Spinal cord (tissue), 10 donors: ENCODE measurements around the gene CDCA3. TPM values are rescaled to one million over a fixed set of nuclear protein-coding genes. Genes with fewer than 3 reads are reported as not detected.
A peak's percentile ranks its signal among the peaks of the same experiment; 100 is the strongest.

Experiments
- DNase-seq, 6 donors: peaks; one replicate each; pipeline versions ENCODE4 v3.0.0 to v3.0.0-alpha.2; 2013 to 2015; ENCODE audit warnings: low spot score in 6 of 6, low read depth in 4 of 6
- H3K27ac ChIP-seq: one replicate; pipeline ENCODE4 v1.5.1; 2013; ENCODE audit warnings: low read depth, low read length, control low read depth
- H3K27me3 ChIP-seq: one replicate; pipeline ENCODE4 v1.6.1; 2013; ENCODE audit warnings: low read length; ENCODE audit not compliant: control insufficient read depth, insufficient read depth
- H3K36me3 ChIP-seq: one replicate; pipeline ENCODE4 v1.6.1; 2013; ENCODE audit warnings: low read length; ENCODE audit not compliant: control insufficient read depth, insufficient read depth
- H3K4me1 ChIP-seq: one replicate; pipeline ENCODE4 v1.6.1; 2013; ENCODE audit warnings: low read length; ENCODE audit not compliant: control insufficient read depth, insufficient read depth
- H3K4me3 ChIP-seq: one replicate; pipeline ENCODE4 v1.5.1; 2013; ENCODE audit warnings: low read depth, low read length, control low read depth
- H3K9me3 ChIP-seq: one replicate; pipeline ENCODE4 v1.6.1; 2013; ENCODE audit warnings: low read length; ENCODE audit not compliant: control insufficient read depth, insufficient read depth
- WGBS: methylation state at CpG from one replicate; pipeline ENCODE4 v1.1.5; 2013; ENCODE audit warnings: missing lambda C conversion rate; ENCODE audit not compliant: insufficient coverage; 5-methylcytosine and 5-hydroxymethylcytosine counted together
- polyA plus RNA-seq, 2 donors: library from polyadenylated mRNA; unstranded; fragments of 120-200 nt; gene quantifications; one replicate each; pipeline ENCODE4 v1.2.1, GENCODE V29; 2013; ENCODE audit not compliant: insufficient read length in 2 of 2
- total RNA-seq, 2 donors: library from RNA; depleted of rRNA in 1 of 2; stranded (reverse); fragments of 120-200 nt in 1 of 2; fragments of >200 nt in 1 of 2; gene quantifications; one replicate each; pipeline versions ENCODE4 v1.2.3 to v1.2.4, GENCODE V29; 2013 to 2014
- donor health status: healthy.

The CDCA3 gene
- total and polyA plus RNA-seq, 4 donors = 4.8 to 22.5 (median 17.5) TPM

GRCh38 chr12:6836851-6837250, 14.2 kb downstream of the CDCA3 start:
- 77% methylated on average over 16 of the region's 16 CpGs for WGBS
- no peak overlapping the region for H3K4me3 ChIP-seq
- no peaks in the 10 kb centered on the region for H3K27me3 ChIP-seq
- H3K27ac ChIP-seq = no peak overlapping the region
- peaks cover 4% of the 10 kb centered on the region for H3K4me1 ChIP-seq
- no peaks in the 10 kb centered on the region for H3K9me3 ChIP-seq
- no peak for DNase-seq
- peaks cover 77% of the 10 kb centered on the region for H3K36me3 ChIP-seq

GRCh38 chr12:6834873-6835272, 16.2 kb downstream of the CDCA3 start:
- Histone ChIP-seq H3K4me3 (no peak overlapping the region), H3K27ac (no peak overlapping the region), H3K36me3 (peaks cover 79% of the 10 kb centered on the region), H3K27me3 (no peaks in the 10 kb centered on the region), H3K9me3 (no peaks in the 10 kb centered on the region), H3K4me1 (peaks cover 12% of the 10 kb centered on the region)
- DNase-seq = no peak
- 62% methylated on average over 1 of the region's 5 CpGs for WGBS

DNA sequence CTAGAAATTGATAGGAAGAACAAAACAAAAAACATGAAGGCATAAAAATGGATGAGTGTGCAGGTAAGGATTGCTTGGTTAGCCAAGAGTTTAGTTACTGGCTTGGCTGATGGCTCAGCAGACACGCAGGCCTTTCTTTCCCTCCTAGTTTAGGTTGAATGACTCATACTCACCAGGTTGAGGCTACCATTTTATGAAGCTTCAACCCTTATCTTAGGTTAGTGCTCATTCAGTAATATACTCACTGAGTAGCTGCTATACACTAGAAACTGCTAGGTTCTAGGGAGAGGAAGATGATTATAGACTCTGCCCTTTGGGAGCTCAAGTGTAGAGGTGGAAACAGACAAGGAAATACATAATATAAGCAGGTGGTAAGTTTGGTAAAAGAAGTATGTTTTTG, 16.8 kb downstream of the CDCA3 start:
- DNase-seq = no peak
- H3K36me3 ChIP-seq = peaks cover 77% of the 10 kb centered on the region
- no CpG with 5 or more reads among the region's 1 CpG for WGBS
- H3K27ac ChIP-seq = no peak overlapping the region
- peaks cover 14% of the 10 kb centered on the region for H3K4me1 ChIP-seq
- H3K9me3 ChIP-seq = no peaks in the 10 kb centered on the region
- no peaks in the 10 kb centered on the region for H3K27me3 ChIP-seq
- no peak overlapping the region for H3K4me3 ChIP-seq

DNA sequence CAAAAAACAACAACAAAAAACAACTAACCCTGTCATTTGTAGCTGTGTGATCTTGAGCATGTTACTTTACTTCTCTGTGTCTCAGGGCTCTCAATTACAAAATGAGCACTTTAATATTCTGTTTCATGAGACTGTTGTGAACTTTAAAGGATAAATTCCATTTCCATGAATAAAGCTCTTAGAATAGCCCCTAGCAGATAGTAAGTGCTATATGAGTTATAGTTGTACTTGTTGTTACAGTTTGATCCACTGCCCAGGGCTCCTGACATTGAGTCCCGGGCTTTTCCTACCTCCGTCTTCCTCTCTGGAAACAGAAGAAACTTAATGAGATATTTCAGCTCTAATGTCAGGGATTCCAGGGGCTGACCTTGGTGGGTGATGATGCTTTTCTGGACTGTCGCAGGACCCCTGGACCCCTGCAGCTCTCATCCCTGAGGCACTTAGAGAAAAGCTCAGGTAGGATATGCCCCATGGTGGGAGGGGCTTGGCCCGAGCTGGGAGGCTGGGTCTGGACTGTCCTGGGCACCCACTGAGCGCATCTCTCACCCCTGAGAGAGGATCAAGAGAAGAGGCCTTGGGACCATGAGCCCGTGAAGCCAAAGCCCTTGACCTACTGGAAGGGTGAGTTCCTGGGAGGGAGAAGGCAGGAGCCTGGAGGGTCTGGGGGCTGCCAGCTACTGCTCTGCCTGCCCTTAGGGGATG, 17.7 kb downstream of the CDCA3 start:
- H3K9me3 ChIP-seq = no peaks in the 10 kb centered on the region
- no peak for DNase-seq
- H3K27me3 ChIP-seq = no peaks in the 10 kb centered on the region
- 95% methylated on average over 4 of the region's 6 CpGs for WGBS
- H3K36me3 ChIP-seq = peaks cover 68% of the 10 kb centered on the region
- H3K27ac ChIP-seq = no peak overlapping the region
- peaks cover 19% of the 10 kb centered on the region for H3K4me1 ChIP-seq
- H3K4me3 ChIP-seq = no peak overlapping the region

GRCh38 chr12:6832125-6832524, 19.0 kb downstream of the CDCA3 start:
- no peaks in the 10 kb centered on the region for H3K27me3 ChIP-seq
- peaks cover 29% of the 10 kb centered on the region for H3K4me1 ChIP-seq
- no peak overlapping the region for H3K27ac ChIP-seq
- no peak overlapping the region for H3K4me3 ChIP-seq
- no peak for DNase-seq
- WGBS = 100% methylated on average over 3 of the region's 4 CpGs
- H3K9me3 ChIP-seq = no peaks in the 10 kb centered on the region
- peaks cover 56% of the 10 kb centered on the region for H3K36me3 ChIP-seq

GRCh38 chr12:6831450-6831995, 19.6 kb downstream of the CDCA3 start:
- Histone ChIP-seq H3K9me3 (no peaks in the 10 kb centered on the region), H3K27ac (no peak overlapping the region), H3K4me3 (no peak overlapping the region), H3K36me3 (peaks cover 56% of the 10 kb centered on the region), H3K27me3 (no peaks in the 10 kb centered on the region), H3K4me1 (peaks cover 35% of the 10 kb centered on the region)
- no peak for DNase-seq
- WGBS = 90% methylated on average over 12 of the region's 12 CpGs

DNA sequence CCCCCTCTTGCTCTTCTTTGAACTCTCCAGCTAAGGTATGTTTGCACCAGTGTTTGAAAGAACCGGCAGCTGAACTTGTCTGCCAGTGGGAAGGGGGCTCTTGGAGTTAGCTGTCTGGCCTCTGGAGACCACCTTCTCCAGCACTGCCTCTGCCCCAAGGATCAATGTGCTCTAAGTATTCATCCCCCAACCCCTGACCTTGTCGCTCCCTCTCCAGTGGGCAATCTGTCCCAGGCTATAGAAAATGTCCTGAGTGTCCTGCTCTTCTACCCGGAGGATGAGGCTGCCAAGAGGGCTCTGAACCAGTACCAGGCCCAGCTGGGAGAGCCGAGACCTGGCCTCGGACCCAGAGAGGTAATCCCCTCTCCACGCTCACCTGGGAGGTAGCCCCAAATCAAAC, 20.1 kb downstream of the CDCA3 start:
- WGBS = 98% methylated on average over 5 of the region's 6 CpGs
- H3K4me3 ChIP-seq = no peak overlapping the region
- no peak overlapping the region for H3K27ac ChIP-seq
- no peak for DNase-seq
- H3K27me3 ChIP-seq = no peaks in the 10 kb centered on the region
- H3K4me1 ChIP-seq = peaks cover 40% of the 10 kb centered on the region
- H3K36me3 ChIP-seq = peaks cover 57% of the 10 kb centered on the region
- no peaks in the 10 kb centered on the region for H3K9me3 ChIP-seq

DNA sequence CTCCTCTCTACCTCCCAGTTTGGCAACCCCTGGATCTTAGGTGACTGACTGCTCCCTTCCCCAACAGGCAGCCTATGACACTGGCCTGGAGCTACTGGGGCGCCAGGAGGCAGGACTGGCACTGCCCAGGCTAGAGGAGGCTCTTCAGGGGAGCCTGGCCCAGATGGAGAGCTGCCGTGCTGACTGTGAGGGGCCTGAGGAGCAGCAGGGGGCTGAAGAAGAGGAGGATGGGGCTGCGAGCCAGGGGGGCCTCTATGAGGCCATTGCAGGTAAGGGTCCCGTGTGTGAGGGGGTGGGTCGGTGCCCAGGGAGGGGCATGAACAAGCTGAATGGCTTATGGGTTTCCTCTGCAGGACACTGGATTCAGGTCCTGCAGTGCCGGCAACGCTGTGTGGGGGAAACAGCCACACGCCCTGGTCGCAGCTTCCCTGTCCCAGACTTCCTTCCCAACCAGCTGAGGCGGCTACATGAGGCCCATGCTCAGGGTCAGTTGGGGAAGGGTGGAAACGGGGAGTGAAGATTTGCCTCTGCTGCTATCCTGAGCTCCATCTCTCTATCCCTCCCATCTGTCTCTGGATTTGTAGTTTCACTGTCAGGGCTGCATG, 20.7 kb downstream of the CDCA3 start:
- peaks cover 58% of the 10 kb centered on the region for H3K36me3 ChIP-seq
- H3K4me1 ChIP-seq = peaks cover 46% of the 10 kb centered on the region
- no peak overlapping the region for H3K27ac ChIP-seq
- no peaks in the 10 kb centered on the region for H3K9me3 ChIP-seq
- 93% methylated on average over 9 of the region's 11 CpGs for WGBS
- no peak overlapping the region for H3K4me3 ChIP-seq
- DNase-seq = no peak
- no peaks in the 10 kb centered on the region for H3K27me3 ChIP-seq

- H3K9me3 ChIP-seq = no peaks in the 10 kb centered on the region
- peaks cover 53% of the 10 kb centered on the region for H3K4me1 ChIP-seq
- no peak for DNase-seq
- H3K27ac ChIP-seq = peak overlapping the region; percentile 77
- H3K36me3 ChIP-seq = peaks cover 64% of the 10 kb centered on the region
- H3K27me3 ChIP-seq = no peaks in the 10 kb centered on the region
- H3K4me3 ChIP-seq = peak overlapping the region; percentile 75
- 26% methylated on average over 14 of the region's 19 CpGs for WGBS
Observed at GRCh38 chr12:6829536-6830220, 21.4 kb downstream of the CDCA3 start.
